HepG2 (cell line): ENCODE measurements around the gene ZNF526. TPM values are rescaled to one million over a fixed set of nuclear protein-coding genes. Genes with fewer than 3 reads are reported as not detected.
A peak's percentile ranks its signal among the peaks of the same experiment; 100 is the strongest.

ENCODE experiments used
- ADNP ChIP-seq: sonication (generic); formaldehyde crosslinking; IDR thresholded peaks from 2 replicates; pipeline ENCODE4 v1.4.0; 2020; ENCODE audit warnings: missing genetic modification reagents
- CHD4 ChIP-seq: fragments of 200-600 bp; sonication (generic); IDR thresholded peaks from 2 replicates; pipeline ENCODE4 v1.7.0; 2017; ENCODE audit warnings: mild to moderate bottlenecking, low read length, borderline replicate concordance
- ELF3 ChIP-seq: IDR thresholded peaks from 2 replicates; pipeline ENCODE4 v1.6.1; 2016; ENCODE audit warnings: missing genetic modification reagents, missing compliant biosample characterization
- FOXK2 ChIP-seq: fragments of 450-650 bp; IDR thresholded peaks from 2 replicates; pipeline ENCODE4 v1.6.1; 2016
- FOXO1 ChIP-seq: sonication (generic); formaldehyde crosslinking; IDR thresholded peaks from 2 replicates; pipeline ENCODE4 v1.4.0; 2020; ENCODE audit warnings: missing genetic modification reagents
- HOXA9 ChIP-seq: sonication (generic); formaldehyde crosslinking; IDR thresholded peaks from 2 replicates; pipeline ENCODE4 v1.8.1; 2022; ENCODE audit warnings: missing genetic modification reagents, mild to moderate bottlenecking, moderate library complexity, borderline replicate concordance
- NCOA2 ChIP-seq: sonication (generic); formaldehyde crosslinking; IDR thresholded peaks from 2 replicates; pipeline ENCODE4 v1.8.0; 2022; ENCODE audit warnings: inconsistent platforms
- SIN3A ChIP-seq: IDR thresholded peaks from 2 replicates; pipeline ENCODE4 v1.6.1; 2011; ENCODE audit warnings: low read depth, mild to moderate bottlenecking, control low read depth, low read length, borderline replicate concordance
- TCF7L2 ChIP-seq: IDR thresholded peaks from 2 replicates; pipeline ENCODE4 v1.6.1; 2011; ENCODE audit warnings: mild to moderate bottlenecking, low read depth, low read length, moderate library complexity
- XRCC5 ChIP-seq: fragments of 200-400 bp; formaldehyde crosslinking; optimal IDR thresholded peaks from 2 replicates; pipeline ENCODE3; 2017; ENCODE audit warnings: mild to moderate bottlenecking, low read length
- ZNF737 ChIP-seq: sonication (generic); formaldehyde crosslinking; IDR thresholded peaks from 2 replicates; pipeline ENCODE4 v1.5.0; 2020; ENCODE audit warnings: missing genetic modification reagents, mild to moderate bottlenecking, borderline replicate concordance
- ZNF761 ChIP-seq: sonication (generic); formaldehyde crosslinking; conservative IDR thresholded peaks from 2 replicates; pipeline ENCODE4 v1.4.0; 2020; ENCODE audit warnings: mild to moderate bottlenecking, missing genetic modification reagents
- polyA plus RNA-seq, 8 experiments: library from polyadenylated mRNA; depleted of rRNA in 3 of 8; stranded (reverse) in 7 of 8; unstranded in 1 of 8; fragments of >200 nt; fragmentation: Illumina TruSeq in 4 of 8; extraction: Trizol in 4 of 8; gene quantifications; 2 replicates each; pipeline versions ENCODE4 v1.2.1 to v1.2.3, GENCODE V29; 2011 to 2016; ENCODE audit warnings: low read depth in 4 of 8, missing spikeins in 1 of 8, mixed read lengths in 1 of 8; ENCODE audit not compliant: insufficient read depth in 1 of 8
- total RNA-seq, 5 experiments: library from RNA; depleted of rRNA; stranded (reverse); fragments of >200 nt; fragmentation: Illumina TruSeq; extraction: Trizol; gene quantifications; 2 replicates each; pipeline ENCODE4 v1.2.3, GENCODE V29; 2016; ENCODE audit warnings: low read depth in 1 of 5
- TF ChIP-seq, protein P1 (sequence below): sonication (generic); formaldehyde crosslinking; IDR thresholded peaks from 2 replicates; pipeline ENCODE4 v1.4.0; 2020; ENCODE audit warnings: missing genetic modification reagents
- TF ChIP-seq, protein P2 (sequence below): sonication (generic); formaldehyde crosslinking; IDR thresholded peaks from 2 replicates; pipeline ENCODE4 v1.4.0; 2020; ENCODE audit warnings: missing genetic modification reagents
- TF ChIP-seq, protein P3 (sequence below): IDR thresholded peaks from 2 replicates; pipeline ENCODE4 v1.6.1; 2016; ENCODE audit warnings: low read depth, missing genetic modification reagents, missing compliant biosample characterization
- TF ChIP-seq, protein P4 (sequence below): sonication (generic); formaldehyde crosslinking; IDR thresholded peaks from 2 replicates; pipeline ENCODE4 v1.4.0; 2020; ENCODE audit warnings: mild to moderate bottlenecking, missing genetic modification reagents

Gene ZNF526
- total and polyA plus RNA-seq, 2 of the 13 experiments (the other 11 are each of a cell fraction or from before 2014, with no cell fraction given), result 3.3 to 8.4 TPM

DNA sequence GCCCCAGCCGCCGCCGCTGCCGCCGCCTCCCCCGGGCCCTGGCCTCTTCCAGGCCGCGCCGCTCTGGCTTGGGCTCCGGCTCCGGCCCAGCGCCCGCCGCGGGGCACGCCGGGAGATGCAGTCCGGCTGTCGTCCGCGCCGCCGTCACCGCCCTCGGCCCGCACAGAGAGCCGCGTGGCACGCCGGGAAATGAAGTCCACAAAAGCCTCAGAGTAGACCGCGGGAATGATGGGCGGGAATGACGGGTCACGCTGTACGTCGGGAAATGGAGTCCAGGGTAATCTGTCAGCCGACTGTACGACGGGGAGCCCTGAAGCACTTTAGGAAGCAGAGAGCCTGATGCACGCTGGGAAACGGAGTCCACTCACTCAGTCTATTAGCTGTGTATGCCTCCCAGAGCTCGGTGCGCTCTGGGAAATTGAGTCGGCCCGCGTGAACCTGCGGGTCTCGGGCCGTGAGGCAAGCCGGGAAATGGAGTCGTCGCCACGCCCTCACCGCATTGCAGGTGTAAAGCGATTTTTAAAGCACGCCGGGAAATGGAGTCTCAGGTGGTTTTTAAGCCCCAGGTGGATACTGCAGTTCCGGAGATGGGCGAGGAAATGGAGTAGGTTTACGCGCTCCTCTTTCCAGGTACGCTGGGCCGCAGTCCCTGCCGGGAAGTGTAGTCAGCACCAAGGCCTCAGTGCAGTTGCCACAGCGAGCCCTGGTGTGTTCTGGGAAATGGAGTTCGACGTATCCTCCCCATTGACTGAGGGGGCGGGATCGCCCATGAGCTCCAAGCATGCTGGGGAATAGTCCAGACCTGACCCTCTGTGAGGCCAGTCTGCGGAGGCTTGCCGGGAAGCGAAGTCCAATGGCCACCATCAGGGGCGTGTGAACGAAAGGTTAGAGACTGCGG, 22.6 kb downstream of the ZNF526 start, which contains the start of gene GSK3A (continued):
- TF ChIP-seq, protein P1, sequence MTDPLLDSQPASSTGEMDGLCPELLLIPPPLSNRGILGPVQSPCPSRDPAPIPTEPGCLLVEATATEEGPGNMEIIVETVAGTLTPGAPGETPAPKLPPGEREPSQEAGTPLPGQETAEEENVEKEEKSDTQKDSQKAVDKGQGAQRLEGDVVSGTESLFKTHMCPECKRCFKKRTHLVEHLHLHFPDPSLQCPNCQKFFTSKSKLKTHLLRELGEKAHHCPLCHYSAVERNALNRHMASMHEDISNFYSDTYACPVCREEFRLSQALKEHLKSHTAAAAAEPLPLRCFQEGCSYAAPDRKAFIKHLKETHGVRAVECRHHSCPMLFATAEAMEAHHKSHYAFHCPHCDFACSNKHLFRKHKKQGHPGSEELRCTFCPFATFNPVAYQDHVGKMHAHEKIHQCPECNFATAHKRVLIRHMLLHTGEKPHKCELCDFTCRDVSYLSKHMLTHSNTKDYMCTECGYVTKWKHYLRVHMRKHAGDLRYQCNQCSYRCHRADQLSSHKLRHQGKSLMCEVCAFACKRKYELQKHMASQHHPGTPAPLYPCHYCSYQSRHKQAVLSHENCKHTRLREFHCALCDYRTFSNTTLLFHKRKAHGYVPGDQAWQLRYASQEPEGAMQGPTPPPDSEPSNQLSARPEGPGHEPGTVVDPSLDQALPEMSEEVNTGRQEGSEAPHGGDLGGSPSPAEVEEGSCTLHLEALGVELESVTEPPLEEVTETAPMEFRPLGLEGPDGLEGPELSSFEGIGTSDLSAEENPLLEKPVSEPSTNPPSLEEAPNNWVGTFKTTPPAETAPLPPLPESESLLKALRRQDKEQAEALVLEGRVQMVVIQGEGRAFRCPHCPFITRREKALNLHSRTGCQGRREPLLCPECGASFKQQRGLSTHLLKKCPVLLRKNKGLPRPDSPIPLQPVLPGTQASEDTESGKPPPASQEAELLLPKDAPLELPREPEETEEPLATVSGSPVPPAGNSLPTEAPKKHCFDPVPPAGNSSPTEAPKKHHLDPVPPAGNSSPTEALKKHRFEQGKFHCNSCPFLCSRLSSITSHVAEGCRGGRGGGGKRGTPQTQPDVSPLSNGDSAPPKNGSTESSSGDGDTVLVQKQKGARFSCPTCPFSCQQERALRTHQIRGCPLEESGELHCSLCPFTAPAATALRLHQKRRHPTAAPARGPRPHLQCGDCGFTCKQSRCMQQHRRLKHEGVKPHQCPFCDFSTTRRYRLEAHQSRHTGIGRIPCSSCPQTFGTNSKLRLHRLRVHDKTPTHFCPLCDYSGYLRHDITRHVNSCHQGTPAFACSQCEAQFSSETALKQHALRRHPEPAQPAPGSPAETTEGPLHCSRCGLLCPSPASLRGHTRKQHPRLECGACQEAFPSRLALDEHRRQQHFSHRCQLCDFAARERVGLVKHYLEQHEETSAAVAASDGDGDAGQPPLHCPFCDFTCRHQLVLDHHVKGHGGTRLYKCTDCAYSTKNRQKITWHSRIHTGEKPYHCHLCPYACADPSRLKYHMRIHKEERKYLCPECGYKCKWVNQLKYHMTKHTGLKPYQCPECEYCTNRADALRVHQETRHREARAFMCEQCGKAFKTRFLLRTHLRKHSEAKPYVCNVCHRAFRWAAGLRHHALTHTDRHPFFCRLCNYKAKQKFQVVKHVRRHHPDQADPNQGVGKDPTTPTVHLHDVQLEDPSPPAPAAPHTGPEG, result no peak
- TF ChIP-seq, protein P2, sequence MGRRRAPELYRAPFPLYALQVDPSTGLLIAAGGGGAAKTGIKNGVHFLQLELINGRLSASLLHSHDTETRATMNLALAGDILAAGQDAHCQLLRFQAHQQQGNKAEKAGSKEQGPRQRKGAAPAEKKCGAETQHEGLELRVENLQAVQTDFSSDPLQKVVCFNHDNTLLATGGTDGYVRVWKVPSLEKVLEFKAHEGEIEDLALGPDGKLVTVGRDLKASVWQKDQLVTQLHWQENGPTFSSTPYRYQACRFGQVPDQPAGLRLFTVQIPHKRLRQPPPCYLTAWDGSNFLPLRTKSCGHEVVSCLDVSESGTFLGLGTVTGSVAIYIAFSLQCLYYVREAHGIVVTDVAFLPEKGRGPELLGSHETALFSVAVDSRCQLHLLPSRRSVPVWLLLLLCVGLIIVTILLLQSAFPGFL (CRISPR knock-in tag), result no peak
- TF ChIP-seq, protein P3, sequence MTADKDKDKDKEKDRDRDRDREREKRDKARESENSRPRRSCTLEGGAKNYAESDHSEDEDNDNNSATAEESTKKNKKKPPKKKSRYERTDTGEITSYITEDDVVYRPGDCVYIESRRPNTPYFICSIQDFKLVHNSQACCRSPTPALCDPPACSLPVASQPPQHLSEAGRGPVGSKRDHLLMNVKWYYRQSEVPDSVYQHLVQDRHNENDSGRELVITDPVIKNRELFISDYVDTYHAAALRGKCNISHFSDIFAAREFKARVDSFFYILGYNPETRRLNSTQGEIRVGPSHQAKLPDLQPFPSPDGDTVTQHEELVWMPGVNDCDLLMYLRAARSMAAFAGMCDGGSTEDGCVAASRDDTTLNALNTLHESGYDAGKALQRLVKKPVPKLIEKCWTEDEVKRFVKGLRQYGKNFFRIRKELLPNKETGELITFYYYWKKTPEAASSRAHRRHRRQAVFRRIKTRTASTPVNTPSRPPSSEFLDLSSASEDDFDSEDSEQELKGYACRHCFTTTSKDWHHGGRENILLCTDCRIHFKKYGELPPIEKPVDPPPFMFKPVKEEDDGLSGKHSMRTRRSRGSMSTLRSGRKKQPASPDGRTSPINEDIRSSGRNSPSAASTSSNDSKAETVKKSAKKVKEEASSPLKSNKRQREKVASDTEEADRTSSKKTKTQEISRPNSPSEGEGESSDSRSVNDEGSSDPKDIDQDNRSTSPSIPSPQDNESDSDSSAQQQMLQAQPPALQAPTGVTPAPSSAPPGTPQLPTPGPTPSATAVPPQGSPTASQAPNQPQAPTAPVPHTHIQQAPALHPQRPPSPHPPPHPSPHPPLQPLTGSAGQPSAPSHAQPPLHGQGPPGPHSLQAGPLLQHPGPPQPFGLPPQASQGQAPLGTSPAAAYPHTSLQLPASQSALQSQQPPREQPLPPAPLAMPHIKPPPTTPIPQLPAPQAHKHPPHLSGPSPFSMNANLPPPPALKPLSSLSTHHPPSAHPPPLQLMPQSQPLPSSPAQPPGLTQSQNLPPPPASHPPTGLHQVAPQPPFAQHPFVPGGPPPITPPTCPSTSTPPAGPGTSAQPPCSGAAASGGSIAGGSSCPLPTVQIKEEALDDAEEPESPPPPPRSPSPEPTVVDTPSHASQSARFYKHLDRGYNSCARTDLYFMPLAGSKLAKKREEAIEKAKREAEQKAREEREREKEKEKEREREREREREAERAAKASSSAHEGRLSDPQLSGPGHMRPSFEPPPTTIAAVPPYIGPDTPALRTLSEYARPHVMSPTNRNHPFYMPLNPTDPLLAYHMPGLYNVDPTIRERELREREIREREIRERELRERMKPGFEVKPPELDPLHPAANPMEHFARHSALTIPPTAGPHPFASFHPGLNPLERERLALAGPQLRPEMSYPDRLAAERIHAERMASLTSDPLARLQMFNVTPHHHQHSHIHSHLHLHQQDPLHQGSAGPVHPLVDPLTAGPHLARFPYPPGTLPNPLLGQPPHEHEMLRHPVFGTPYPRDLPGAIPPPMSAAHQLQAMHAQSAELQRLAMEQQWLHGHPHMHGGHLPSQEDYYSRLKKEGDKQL (CRISPR knock-in tag), result peak; percentile 26; the same call in 1 of the 2 replicates
- peak; percentile 14 for TF ChIP-seq NCOA2 (CRISPR knock-in tag)
- TF ChIP-seq TCF7L2, result no peak
- TF ChIP-seq XRCC5, result peak; percentile 83
- TF ChIP-seq SIN3A, result peak; percentile 87; the same call in 1 of the 2 replicates
- no peak for TF ChIP-seq CHD4
- TF ChIP-seq ADNP (CRISPR knock-in tag), result no peak
- TF ChIP-seq ZNF737, result 0 out of 2 replicates have a peak, but pooled peaks have one; percentile 30
- TF ChIP-seq ELF3 (CRISPR knock-in tag), result peak; percentile 58
- TF ChIP-seq ZNF761 (CRISPR knock-in tag), result 0 out of 2 replicates have a peak, but pooled peaks have one; percentile 1
- TF ChIP-seq FOXO1, result peak; percentile 23; the same call in 1 of the 2 replicates
- TF ChIP-seq FOXK2, result peak; percentile 49; the same call in 1 of the 2 replicates
- no peak for TF ChIP-seq HOXA9 (CRISPR knock-in tag)
- TF ChIP-seq, protein P4, sequence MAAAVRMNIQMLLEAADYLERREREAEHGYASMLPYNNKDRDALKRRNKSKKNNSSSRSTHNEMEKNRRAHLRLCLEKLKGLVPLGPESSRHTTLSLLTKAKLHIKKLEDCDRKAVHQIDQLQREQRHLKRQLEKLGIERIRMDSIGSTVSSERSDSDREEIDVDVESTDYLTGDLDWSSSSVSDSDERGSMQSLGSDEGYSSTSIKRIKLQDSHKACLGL (CRISPR knock-in tag), result peak; percentile 69; the same call in 1 of the 2 replicates
